Cardiac fibroblast (primary cell): Measurements from ENCODE around the gene CNTNAP2.

Source experiments
- DNase-seq, 2 donors: peaks; one replicate each; pipeline versions ENCODE4 v3.0.0 to v3.0.0-alpha.2; 2010; ENCODE audit warnings: low read depth in 2 of 2
- H3K4me3 ChIP-seq, 2 donors: replicated peaks in 1 of 2; 1 replicate in 1 of 2; 2 replicates in 1 of 2; pipeline ENCODE4 v1.5.1; 2011; ENCODE audit warnings: low read depth in 2 of 2, low read length in 2 of 2, mild to moderate bottlenecking in 2 of 2, moderate library complexity in 1 of 2
- CTCF ChIP-seq: IDR thresholded peaks from one replicate; pipeline ENCODE4 v1.5.1; 2011; ENCODE audit warnings: low read depth, mild to moderate bottlenecking, low read length, inconsistent platforms

CNTNAP2 gene

GRCh38 chr7:148116829-148117403 is 2000.3 kb downstream of the CNTNAP2 start:
- TF ChIP-seq CTCF, result no peak
- DNase-seq, result no peak
- H3K4me3 ChIP-seq, result no peak overlapping the region

GRCh38 chr7:148118371-148118770 is 2001.8 kb downstream of the CNTNAP2 start:
- TF ChIP-seq CTCF, result no peak
- DNase-seq, result no peak
- H3K4me3 ChIP-seq, result no peak overlapping the region

DNA sequence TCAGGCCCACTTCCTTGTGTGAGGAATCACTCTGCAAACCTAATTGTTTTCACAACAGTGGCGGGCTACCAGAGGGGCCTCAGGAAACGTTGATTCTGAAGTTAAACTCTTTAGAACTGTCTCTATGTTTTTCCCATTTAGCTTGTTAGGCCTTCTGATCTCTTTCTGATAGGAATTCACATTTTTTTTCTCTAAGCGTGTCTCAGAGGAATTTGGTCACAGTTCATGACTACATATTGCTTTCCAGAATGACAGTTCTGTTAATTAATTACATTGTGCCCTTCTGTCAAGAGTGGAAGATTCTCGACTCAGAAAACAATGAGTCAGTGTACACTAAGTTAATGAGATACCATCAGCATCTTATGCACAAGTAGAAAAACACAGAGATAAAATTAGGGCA is 2004.8 kb downstream of the CNTNAP2 start:
- no peak overlapping the region for H3K4me3 ChIP-seq
- DNase-seq, result no peak
- no peak for TF ChIP-seq CTCF

- DNase-seq, result no peak
- TF ChIP-seq CTCF, result no peak
- H3K4me3 ChIP-seq, result no peak overlapping the region
These were observed 2005.2 kb downstream of the CNTNAP2 start for GRCh38 chr7:148121847-148122246.

GRCh38 chr7:148124477-148124876 is 2007.9 kb downstream of the CNTNAP2 start:
- DNase-seq, result no peak
- no peak overlapping the region for H3K4me3 ChIP-seq
- TF ChIP-seq CTCF, result no peak

- TF ChIP-seq CTCF, result no peak
- no peak overlapping the region for H3K4me3 ChIP-seq
- no peak for DNase-seq
These were observed 2010.8 kb downstream of the CNTNAP2 start for GRCh38 chr7:148127374-148127773.

GRCh38 chr7:148129023-148129422 is 2012.4 kb downstream of the CNTNAP2 start:
- TF ChIP-seq CTCF, result no peak
- H3K4me3 ChIP-seq, result no peak overlapping the region
- DNase-seq, result no peak
